NCI-H2107 treated with DMSO at 0.1 percent for 48 hours (cell line): ENCODE results near the gene ELL.
A peak's percentile ranks its signal among the peaks of the same experiment; 100 is the strongest.

Source experiments
- DNase-seq: peaks from one replicate; lab custom pipeline; 2025; ENCODE audit not compliant: unreplicated experiment; lab: John Stamatoyannopoulos, UW

Gene ELL

GRCh38 chr19:18435178-18435841 lies 86.6 kb downstream of the ELL start:
- DNase-seq = no peak

- no peak for DNase-seq
Observed at GRCh38 chr19:18434411-18435175, 87.3 kb downstream of the ELL start.

GRCh38 chr19:18433735-18434398 lies 88.0 kb downstream of the ELL start:
- no peak for DNase-seq

- no peak for DNase-seq
Observed at GRCh38 chr19:18433015-18433691, 88.7 kb downstream of the ELL start.

- no peak for DNase-seq
Observed at GRCh38 chr19:18432275-18433014, 89.4 kb downstream of the ELL start.

GRCh38 chr19:18431351-18432197 lies 90.3 kb downstream of the ELL start:
- no peak for DNase-seq

GRCh38 chr19:18430417-18431144 lies 91.3 kb downstream of the ELL start:
- no peak for DNase-seq

- DNase-seq = no peak
Observed at GRCh38 chr19:18429717-18430416, 92.0 kb downstream of the ELL start.

- peak; percentile 49 for DNase-seq
Observed at GRCh38 chr19:18428787-18429674, 92.8 kb downstream of the ELL start.

- no peak for DNase-seq
Observed at GRCh38 chr19:18428173-18428786, 93.6 kb downstream of the ELL start.

- no peak for DNase-seq
Observed at GRCh38 chr19:18427743-18428113, 94.1 kb downstream of the ELL start.

GRCh38 chr19:18427080-18427742 lies 94.7 kb downstream of the ELL start:
- no peak for DNase-seq

GRCh38 chr19:18426416-18426767 lies 95.5 kb downstream of the ELL start:
- DNase-seq = no peak

- DNase-seq = no peak
Observed at GRCh38 chr19:18425515-18426415, 96.1 kb downstream of the ELL start.

GRCh38 chr19:18424890-18425514 lies 96.9 kb downstream of the ELL start:
- no peak for DNase-seq
